ENCODE results near the gene NFIA.

GRCh38 chr1:61132645-61133334, 50.4 kb downstream of the NFIA start:
- TF ChIP-seq CTCF (IDR thresholded peaks at IDR 0.05) (no peak), POLR2AphosphoS5 (IDR thresholded peaks at IDR 0.05) (no peak)
